Measurements from ENCODE around the gene HESX1.

The HESX1 gene

GRCh38 chr3:57168151-57168550, 31.6 kb downstream of the HESX1 start:
- DNase-seq (ENCODE audit: low read depth in 2 of 2), result no peak

- DNase-seq (ENCODE audit: low read depth in 2 of 2), result no peak
Measured at GRCh38 chr3:57166660-57167059, 33.1 kb downstream of the HESX1 start.

GRCh38 chr3:57165641-57166040, 34.1 kb downstream of the HESX1 start:
- DNase-seq (ENCODE audit: low read depth in 2 of 2), result no peak

- peak; percentile 33 to 59 for DNase-seq (ENCODE audit: low read depth in 2 of 2)
Measured at GRCh38 chr3:57164657-57165573, 34.9 kb downstream of the HESX1 start, which contains the start of gene IL17RD. TSS of gene IL17RD (minus strand) at chr3:57165353. CDS start at chr3:57165286, 67 bp downstream.

GRCh38 chr3:57164217-57164656, 35.5 kb downstream of the HESX1 start:
- peak in 1 of 2 experiments; percentile 38 for DNase-seq (ENCODE audit: low read depth in 2 of 2)

GRCh38 chr3:57163751-57164150, 36.0 kb downstream of the HESX1 start:
- DNase-seq (ENCODE audit: low read depth in 2 of 2), result no peak

- DNase-seq (ENCODE audit: low read depth in 2 of 2), result no peak
Measured at GRCh38 chr3:57161915-57162314, 37.9 kb downstream of the HESX1 start.

GRCh38 chr3:57160765-57161538, 38.8 kb downstream of the HESX1 start:
- no peak for DNase-seq (ENCODE audit: low read depth in 2 of 2)

- DNase-seq (ENCODE audit: low read depth in 2 of 2), result no peak
Measured at GRCh38 chr3:57160076-57160764, 39.6 kb downstream of the HESX1 start.

- DNase-seq (ENCODE audit: low read depth in 2 of 2), result no peak
Measured at GRCh38 chr3:57158813-57159738, 40.7 kb downstream of the HESX1 start.

- no peak for DNase-seq (ENCODE audit: low read depth in 2 of 2)
Measured at GRCh38 chr3:57158325-57158724, 41.5 kb downstream of the HESX1 start.

- no peak for DNase-seq (ENCODE audit: low read depth in 2 of 2)
Measured at GRCh38 chr3:57157545-57157944, 42.2 kb downstream of the HESX1 start.

- DNase-seq (ENCODE audit: low read depth in 2 of 2), result no peak
Measured at GRCh38 chr3:57155310-57155643, 44.5 kb downstream of the HESX1 start.

- no peak for DNase-seq (ENCODE audit: low read depth in 2 of 2)
Measured at GRCh38 chr3:57154470-57155309, 45.1 kb downstream of the HESX1 start.

- DNase-seq (ENCODE audit: low read depth in 2 of 2), result no peak
Measured at GRCh38 chr3:57152151-57153143, 47.3 kb downstream of the HESX1 start.

- DNase-seq (ENCODE audit: low read depth in 2 of 2), result no peak
Measured at GRCh38 chr3:57151749-57152148, 48.0 kb downstream of the HESX1 start.

GRCh38 chr3:57151021-57151449, 48.7 kb downstream of the HESX1 start:
- no peak for DNase-seq (ENCODE audit: low read depth in 2 of 2)

- DNase-seq (ENCODE audit: low read depth in 2 of 2), result no peak
Measured at GRCh38 chr3:57150113-57150581, 49.6 kb downstream of the HESX1 start.
